ENCODE results near the gene SGCA. TPM values are rescaled to one million over a fixed set of nuclear protein-coding genes. Genes with fewer than 3 reads are reported as not detected.
A peak's percentile ranks its signal among the peaks of the same experiment; 100 is the strongest.

SGCA gene
- total RNA-seq, 1 donor: not detected

GRCh38 chr17:50222922-50223321, 57.1 kb downstream of the SGCA start:
- Histone ChIP-seq H3K79me2 (ENCODE audit: insufficient read depth, low read length) (no peaks in the 10 kb centered on the region), H4K20me1 (ENCODE audit: insufficient read depth, low read length) (no peaks in the 10 kb centered on the region), H3K4me3 (ENCODE audit: insufficient read depth, low read length) (no peak overlapping the region), H2AFZ (ENCODE audit: low read length) (no peak overlapping the region), H3K9me3 (ENCODE audit: low read depth, low read length) (peaks cover 5% of the 10 kb centered on the region), H3K4me2 (ENCODE audit: insufficient read depth, low read length) (peak overlapping the region; percentile 56), H3K27me3 (ENCODE audit: insufficient read depth, low read length) (no peaks in the 10 kb centered on the region), H3K4me1 (ENCODE audit: insufficient read depth, low read length) (peaks cover 49% of the 10 kb centered on the region), H3K36me3 (ENCODE audit: insufficient read depth, low read length) (no peaks in the 10 kb centered on the region), H3K27ac (ENCODE audit: low read depth, low read length) (peak overlapping the region; percentile 100)
- TF ChIP-seq CTCF (IDR thresholded peaks at IDR 0.05; ENCODE audit: extremely low read depth, low read depth, low read length): no peak
- DNase-seq (ENCODE audit: insufficient read length, low spot score, missing footprints): no peak

Other genes with a start within 250 kb of the SGCA start
- gene DLX4, start 196.8 kb upstream of the SGCA start, total RNA-seq: under 0.01 TPM in 1 of 2 replicates, not detected in the other
- 0.59 and 1.1 TPM in 2 replicates for gene DLX3, start 170.8 kb upstream of the SGCA start, total RNA-seq
- gene ITGA3, start 109.9 kb upstream of the SGCA start, total RNA-seq: 73.4 and 81.4 TPM in 2 replicates
- 43.4 and 54.8 TPM in 2 replicates for gene PDK2, start 70.7 kb upstream of the SGCA start, total RNA-seq
- gene SAMD14, start 35.8 kb upstream of the SGCA start, total RNA-seq: 2.5 and 2.7 TPM in 2 replicates
- gene PPP1R9B, start 15.3 kb upstream of the SGCA start, total RNA-seq: 44.2 and 48.9 TPM in 2 replicates
- 6,718 and 8,987 TPM in 2 replicates for gene COL1A1, start 35.6 kb downstream of the SGCA start, total RNA-seq
- gene TMEM92, start 108.5 kb downstream of the SGCA start, total RNA-seq: under 0.01 and 0.36 TPM in 2 replicates
- 40.5 and 46.6 TPM in 2 replicates for gene XYLT2, start 180.1 kb downstream of the SGCA start, total RNA-seq
- 54.2 and 55.7 TPM in 2 replicates for gene MRPL27, start 207.2 kb downstream of the SGCA start, total RNA-seq
- gene EME1, start 207.2 kb downstream of the SGCA start, total RNA-seq: 0.59 and 0.72 TPM in 2 replicates
- 121 and 125 TPM in 2 replicates for gene LRRC59, start 231.5 kb downstream of the SGCA start, total RNA-seq

All from osteoblast (primary cell).